ENCODE measurements around the gene KSR1. TPM values are rescaled to one million over a fixed set of nuclear protein-coding genes. Genes with fewer than 3 reads are reported as not detected.

Gene KSR1
- total and polyA plus RNA-seq, 9 of the 15 experiments (the other 6 are each of a cell fraction or from before 2014, with no cell fraction given), result 1.4 to 51.7 (median 18.4) TPM

DNA sequence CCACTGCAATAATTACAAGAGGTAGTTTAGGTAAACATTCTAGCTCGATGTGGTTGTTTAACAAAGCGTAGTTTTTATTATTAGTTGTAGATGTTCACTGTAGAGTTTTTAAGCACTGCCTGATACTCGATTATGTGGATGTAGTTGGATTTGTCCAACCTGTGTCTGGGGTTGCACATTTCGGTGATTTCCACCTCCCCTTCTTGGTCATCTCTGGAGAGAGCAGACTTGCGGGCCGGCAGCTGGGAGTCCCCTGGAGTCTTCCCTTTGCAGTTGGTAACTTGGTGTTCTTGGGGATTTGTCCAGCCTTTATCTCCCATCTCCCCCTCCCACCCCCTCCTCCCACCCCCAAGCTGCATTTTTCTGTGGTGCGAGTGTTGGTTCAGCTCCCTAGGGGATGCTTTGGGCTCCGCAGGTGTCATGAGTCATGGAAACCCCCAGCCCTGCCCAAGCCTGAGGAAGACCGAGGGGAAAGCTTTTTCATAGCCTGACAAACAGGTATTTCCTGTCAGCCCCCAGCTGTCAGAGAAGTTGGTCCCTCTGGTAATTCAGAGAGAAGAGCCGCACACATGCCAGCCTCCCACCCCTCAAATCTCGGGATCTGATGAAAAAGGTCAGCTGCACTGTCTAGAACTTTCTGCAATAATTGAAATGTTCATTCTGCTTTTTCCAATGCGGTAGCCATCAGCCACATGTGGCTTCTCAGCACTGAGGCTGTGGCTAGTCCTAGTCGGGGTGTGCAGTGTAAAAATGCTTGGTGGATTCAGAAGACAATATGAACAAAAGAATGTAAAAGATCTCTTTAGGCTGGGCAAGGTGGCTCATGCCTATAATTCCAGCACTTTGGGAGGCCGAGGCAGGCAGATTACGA is 50.3 kb downstream of the KSR1 start:
- H3K4me2 ChIP-seq (ENCODE audit: insufficient read depth, low read length), result no peak overlapping the region
- H3K4me1 ChIP-seq (replicated peaks in 1 of 2; ENCODE audit: control insufficient read depth in 2 of 2, insufficient read depth in 2 of 2, low read length in 2 of 2), result peaks cover 10 to 14% of the 10 kb centered on the region in 2 experiments; a peak in 4 of 5 replicates
- H3K36me3 ChIP-seq (ENCODE audit: control insufficient read depth, insufficient read depth, low read length), result no peaks in the 10 kb centered on the region; the same call in 2 of the 3 replicates
- H3K9me1 ChIP-seq (ENCODE audit: control insufficient read depth, insufficient read depth, low read length), result peaks cover 6% of the 10 kb centered on the region
- peak in 2 of 4 experiments; percentile 33 to 34 for DNase-seq (ENCODE audit: extremely low read depth in 1 of 4, low spot score in 3 of 4)
- TF ChIP-seq, protein P1, sequence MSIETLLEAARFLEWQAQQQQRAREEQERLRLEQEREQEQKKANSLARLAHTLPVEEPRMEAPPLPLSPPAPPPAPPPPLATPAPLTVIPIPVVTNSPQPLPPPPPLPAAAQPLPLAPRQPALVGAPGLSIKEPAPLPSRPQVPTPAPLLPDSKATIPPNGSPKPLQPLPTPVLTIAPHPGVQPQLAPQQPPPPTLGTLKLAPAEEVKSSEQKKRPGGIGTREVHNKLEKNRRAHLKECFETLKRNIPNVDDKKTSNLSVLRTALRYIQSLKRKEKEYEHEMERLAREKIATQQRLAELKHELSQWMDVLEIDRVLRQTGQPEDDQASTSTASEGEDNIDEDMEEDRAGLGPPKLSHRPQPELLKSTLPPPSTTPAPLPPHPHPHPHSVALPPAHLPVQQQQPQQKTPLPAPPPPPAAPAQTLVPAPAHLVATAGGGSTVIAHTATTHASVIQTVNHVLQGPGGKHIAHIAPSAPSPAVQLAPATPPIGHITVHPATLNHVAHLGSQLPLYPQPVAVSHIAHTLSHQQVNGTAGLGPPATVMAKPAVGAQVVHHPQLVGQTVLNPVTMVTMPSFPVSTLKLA (conservative IDR thresholded peaks at IDR 0.05), result no peak
- TF ChIP-seq, protein P2, sequence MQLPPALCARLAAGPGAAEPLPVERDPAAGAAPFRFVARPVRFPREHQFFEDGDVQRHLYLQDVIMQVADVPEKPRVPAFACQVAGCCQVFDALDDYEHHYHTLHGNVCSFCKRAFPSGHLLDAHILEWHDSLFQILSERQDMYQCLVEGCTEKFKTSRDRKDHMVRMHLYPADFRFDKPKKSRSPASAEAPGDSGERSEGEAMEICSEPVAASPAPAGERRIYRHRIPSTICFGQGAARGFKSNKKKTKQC (CRISPR knock-in tag; IDR thresholded peaks at IDR 0.05), result no peak
- TF ChIP-seq ZBTB7A (IDR thresholded peaks at IDR 0.05; ENCODE audit: borderline replicate concordance, control insufficient read depth, low read depth, low read length) (0 out of 2 replicates have a peak, but pooled peaks have one; percentile 12), CAMTA2 (CRISPR knock-in tag; conservative IDR thresholded peaks at IDR 0.05) (no peak), ZFX (CRISPR knock-in tag; IDR thresholded peaks at IDR 0.05) (no peak), CEBPB (tag; IDR thresholded peaks at IDR 0.05) (no peak)
- TF ChIP-seq, protein P3, sequence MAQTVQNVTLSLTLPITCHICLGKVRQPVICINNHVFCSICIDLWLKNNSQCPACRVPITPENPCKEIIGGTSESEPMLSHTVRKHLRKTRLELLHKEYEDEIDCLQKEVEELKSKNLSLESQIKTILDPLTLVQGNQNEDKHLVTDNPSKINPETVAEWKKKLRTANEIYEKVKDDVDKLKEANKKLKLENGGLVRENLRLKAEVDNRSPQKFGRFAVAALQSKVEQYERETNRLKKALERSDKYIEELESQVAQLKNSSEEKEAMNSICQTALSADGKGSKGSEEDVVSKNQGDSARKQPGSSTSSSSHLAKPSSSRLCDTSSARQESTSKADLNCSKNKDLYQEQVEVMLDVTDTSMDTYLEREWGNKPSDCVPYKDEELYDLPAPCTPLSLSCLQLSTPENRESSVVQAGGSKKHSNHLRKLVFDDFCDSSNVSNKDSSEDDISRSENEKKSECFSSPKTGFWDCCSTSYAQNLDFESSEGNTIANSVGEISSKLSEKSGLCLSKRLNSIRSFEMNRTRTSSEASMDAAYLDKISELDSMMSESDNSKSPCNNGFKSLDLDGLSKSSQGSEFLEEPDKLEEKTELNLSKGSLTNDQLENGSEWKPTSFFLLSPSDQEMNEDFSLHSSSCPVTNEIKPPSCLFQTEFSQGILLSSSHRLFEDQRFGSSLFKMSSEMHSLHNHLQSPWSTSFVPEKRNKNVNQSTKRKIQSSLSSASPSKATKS (CRISPR knock-in tag; IDR thresholded peaks at IDR 0.05), result no peak
- TF ChIP-seq, protein P4, sequence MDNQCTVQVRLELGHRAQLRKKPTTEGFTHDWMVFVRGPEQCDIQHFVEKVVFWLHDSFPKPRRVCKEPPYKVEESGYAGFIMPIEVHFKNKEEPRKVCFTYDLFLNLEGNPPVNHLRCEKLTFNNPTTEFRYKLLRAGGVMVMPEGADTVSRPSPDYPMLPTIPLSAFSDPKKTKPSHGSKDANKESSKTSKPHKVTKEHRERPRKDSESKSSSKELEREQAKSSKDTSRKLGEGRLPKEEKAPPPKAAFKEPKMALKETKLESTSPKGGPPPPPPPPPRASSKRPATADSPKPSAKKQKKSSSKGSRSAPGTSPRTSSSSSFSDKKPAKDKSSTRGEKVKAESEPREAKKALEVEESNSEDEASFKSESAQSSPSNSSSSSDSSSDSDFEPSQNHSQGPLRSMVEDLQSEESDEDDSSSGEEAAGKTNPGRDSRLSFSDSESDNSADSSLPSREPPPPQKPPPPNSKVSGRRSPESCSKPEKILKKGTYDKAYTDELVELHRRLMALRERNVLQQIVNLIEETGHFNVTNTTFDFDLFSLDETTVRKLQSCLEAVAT (IDR thresholded peaks at IDR 0.05), result no peak
- no peak for FAIRE-seq
- H3K9ac ChIP-seq (ENCODE audit: insufficient read depth in 1 of 2, low read depth in 2 of 2, low read length in 2 of 2), result no peak overlapping the region
- H3K4me3 ChIP-seq, result no peak overlapping the region
- 73% methylated on average over 11 of the region's 15 CpGs for WGBS (ENCODE audit: insufficient coverage, low coverage, missing lambda C conversion rate)
- ChIA-PET CTCF (ENCODE audit: low intra/inter-chr PET ratio) (no interaction called here), POLR2A (interaction anchor here (0.6 to 1.4 kb wide), 2 partner anchors 14 to 208 kb away, joined by 3 to 4 read pairs; no protein-coding TSS in a partner anchor)
- in situ Hi-C loops (cut with MboI) (no loop called here), intact Hi-C loops (cut with micrococcal nuclease) (no loop called here)
- peaks cover 41% of the 10 kb centered on the region for H3K79me2 ChIP-seq (ENCODE audit: control insufficient read depth, insufficient read depth, low read length)
- H2AFZ ChIP-seq (ENCODE audit: low read depth, low read length), result no peak overlapping the region
- BruUV-seq (replicated peaks), result no TSS peak
- 0 out of 2 replicates have a peak, but pooled peaks cover 2% of the 10 kb centered on the region for H3K9me3 ChIP-seq (replicated peaks; ENCODE audit: control insufficient read depth, insufficient read depth, low read depth, low read length)
- no peak overlapping the region for H3K27ac ChIP-seq (ENCODE audit: extremely low read depth, low read depth, low read length)
- H3K27me3 ChIP-seq (ENCODE audit: control insufficient read depth in 2 of 2, insufficient read depth in 2 of 2, low read length in 2 of 2), result no peaks in the 10 kb centered on the region
- peak; percentile 20; the same call in 2 of the 3 replicates for ATAC-seq
- H4K20me1 ChIP-seq (replicated peaks; ENCODE audit: control insufficient read depth, insufficient read depth, low read length), result peaks cover 17% of the 10 kb centered on the region; the same call in 1 of the 2 replicates
